GM23338 (cell line): ENCODE measurements around the gene MFSD6. TPM values are rescaled to one million over a fixed set of nuclear protein-coding genes. Genes with fewer than 3 reads are reported as not detected.

Experiments used
- ATAC-seq: fragments of 200-7000 bp; cut with Tn5 transposase; 3 replicates; pipeline ENCODE4 v1.9.1; 2020
- DNase-seq: peaks from one replicate; pipeline ENCODE4 v3.0.0-alpha.2; 2015; ENCODE audit warnings: low spot score
- H2AFZ ChIP-seq: fragments of 200-600 bp; sonication (generic); 2 replicates; pipeline ENCODE4 v1.8.0; 2016; ENCODE audit warnings: antibody characterized with exemption, mild to moderate bottlenecking, moderate library complexity
- H3F3A ChIP-seq: fragments of 200-600 bp; sonication (generic); replicated peaks from 2 replicates; pipeline ENCODE4 v1.8.0; 2017; ENCODE audit warnings: antibody characterized with exemption, mixed run types, low read depth
- H3K27ac ChIP-seq: fragments of 200-600 bp; sonication (generic); 2 replicates; pipeline ENCODE4 v1.6.1; 2016; ENCODE audit warnings: low read depth
- H3K27me3 ChIP-seq: fragments of 200-600 bp; sonication (generic); 2 replicates; pipeline ENCODE4 v1.8.0; 2016; ENCODE audit warnings: mild to moderate bottlenecking, mixed run types, moderate library complexity; ENCODE audit not compliant: insufficient read depth
- H3K36me3 ChIP-seq: fragments of 200-600 bp; sonication (generic); 2 replicates; pipeline ENCODE4 v1.8.0; 2016; ENCODE audit warnings: mild to moderate bottlenecking; ENCODE audit not compliant: insufficient read depth
- H3K4me1 ChIP-seq: fragments of 200-600 bp; sonication (generic); 2 replicates; pipeline ENCODE4 v1.8.0; 2016; ENCODE audit warnings: mild to moderate bottlenecking, moderate library complexity; ENCODE audit not compliant: insufficient read depth
- H3K4me2 ChIP-seq: fragments of 200-600 bp; sonication (generic); 2 replicates; pipeline ENCODE4 v1.7.1; 2017; ENCODE audit warnings: mixed run types
- H3K4me3 ChIP-seq: fragments of 200-600 bp; sonication (generic); 2 replicates; pipeline ENCODE4 v1.6.1; 2016; ENCODE audit warnings: mixed run types
- H3K79me2 ChIP-seq: fragments of 200-600 bp; sonication (generic); replicated peaks from 2 replicates; pipeline ENCODE4 v1.8.0; 2017; ENCODE audit warnings: mild to moderate bottlenecking; ENCODE audit not compliant: insufficient read depth
- H3K9me2 ChIP-seq: fragments of 200-600 bp; sonication (generic); 2 replicates; pipeline ENCODE4 v1.8.0; 2017; ENCODE audit not compliant: insufficient read depth
- H4K20me1 ChIP-seq: fragments of 200-600 bp; sonication (generic); replicated peaks from 2 replicates; pipeline ENCODE4 v1.8.0; 2017; ENCODE audit warnings: mild to moderate bottlenecking; ENCODE audit not compliant: insufficient read depth
- H3K27ac Mint-ChIP-seq: 2 replicates; pipeline ENCODE4 v1.8.0; 2020; ENCODE audit warnings: inconsistent platforms, mild to moderate bottlenecking, moderate library complexity, mixed read lengths
- H3K27me3 Mint-ChIP-seq: 3 replicates; pipeline ENCODE4 v1.8.0; 2022; ENCODE audit warnings: low read depth, mild to moderate bottlenecking, moderate library complexity, mixed read lengths, inconsistent platforms; ENCODE audit not compliant: insufficient read depth, poor library complexity
- H3K36me3 Mint-ChIP-seq: 3 replicates; pipeline ENCODE4 v1.8.0; 2021; ENCODE audit warnings: low read depth, mild to moderate bottlenecking, inconsistent platforms, moderate library complexity, mixed read lengths
- H3K4me1 Mint-ChIP-seq: 3 replicates; pipeline ENCODE4 v1.8.0; 2020; ENCODE audit warnings: mild to moderate bottlenecking, inconsistent platforms, mixed read lengths
- H3K4me3 Mint-ChIP-seq: 3 replicates; pipeline ENCODE4 v1.8.0; 2021; ENCODE audit warnings: moderate library complexity, mild to moderate bottlenecking, inconsistent platforms, mixed read lengths
- H3K9me3 Mint-ChIP-seq: 3 replicates; pipeline ENCODE4 v1.8.0; 2020; ENCODE audit warnings: moderate library complexity, mild to moderate bottlenecking, inconsistent platforms, mixed read lengths
- CREB1 ChIP-seq: fragments of 250-450 bp; sonication (Bioruptor Pico); IDR thresholded peaks from 2 replicates; pipeline ENCODE4 v1.5.0; 2020; ENCODE audit warnings: low read depth, mild to moderate bottlenecking, moderate library complexity
- CTCF ChIP-seq, 2 experiments: fragments of 200-600 bp in 1 of 2; sonication (generic) in 1 of 2; conservative IDR thresholded peaks; 2 replicates each; pipeline versions ENCODE4 v1.5.1 to v1.6.1; 2016 to 2017; ENCODE audit warnings: antibody characterized with exemption in 2 of 2, low read depth in 2 of 2, mild to moderate bottlenecking in 2 of 2, moderate library complexity in 1 of 2
- ETS1 ChIP-seq: IDR thresholded peaks from 2 replicates; pipeline ENCODE4 v1.6.1; 2016; ENCODE audit warnings: antibody characterized with exemption
- EZH2 ChIP-seq: fragments of 200-600 bp; sonication (generic); IDR thresholded peaks from one replicate; pipeline ENCODE4 v1.8.0; 2017; ENCODE audit warnings: antibody characterized with exemption, mild to moderate bottlenecking, low read depth; ENCODE audit not compliant: unreplicated experiment
- NANOG ChIP-seq: IDR thresholded peaks from 2 replicates; pipeline ENCODE4 v1.6.1; 2016; ENCODE audit warnings: antibody characterized with exemption, borderline replicate concordance
- REST ChIP-seq: IDR thresholded peaks from one replicate; pipeline ENCODE4 v1.6.1; 2018; ENCODE audit warnings: antibody characterized with exemption; ENCODE audit not compliant: unreplicated experiment
- ZNF114 ChIP-seq: fragments of 250-450 bp; sonication (Bioruptor Pico); IDR thresholded peaks from 2 replicates; pipeline ENCODE4 v1.5.0; 2020; ENCODE audit warnings: mild to moderate bottlenecking, moderate library complexity
- polyA plus RNA-seq: library from polyadenylated mRNA; unstranded; fragments of >200 nt; fragmentation: Nextera tagmentation; extraction: Ambion mirVana; gene quantifications from 2 replicates; pipeline ENCODE4 v1.2.1, GENCODE V29; 2016
- total RNA-seq: library from RNA; depleted of rRNA; stranded (reverse); fragments of >200 nt; shearing (Covaris generic); gene quantifications from 2 replicates; pipeline ENCODE4 v1.2.3, GENCODE V29; 2014

The MFSD6 gene
- total and polyA plus RNA-seq, 2 experiments from 2014 or later: 2.3 to 9.6 TPM

DNA sequence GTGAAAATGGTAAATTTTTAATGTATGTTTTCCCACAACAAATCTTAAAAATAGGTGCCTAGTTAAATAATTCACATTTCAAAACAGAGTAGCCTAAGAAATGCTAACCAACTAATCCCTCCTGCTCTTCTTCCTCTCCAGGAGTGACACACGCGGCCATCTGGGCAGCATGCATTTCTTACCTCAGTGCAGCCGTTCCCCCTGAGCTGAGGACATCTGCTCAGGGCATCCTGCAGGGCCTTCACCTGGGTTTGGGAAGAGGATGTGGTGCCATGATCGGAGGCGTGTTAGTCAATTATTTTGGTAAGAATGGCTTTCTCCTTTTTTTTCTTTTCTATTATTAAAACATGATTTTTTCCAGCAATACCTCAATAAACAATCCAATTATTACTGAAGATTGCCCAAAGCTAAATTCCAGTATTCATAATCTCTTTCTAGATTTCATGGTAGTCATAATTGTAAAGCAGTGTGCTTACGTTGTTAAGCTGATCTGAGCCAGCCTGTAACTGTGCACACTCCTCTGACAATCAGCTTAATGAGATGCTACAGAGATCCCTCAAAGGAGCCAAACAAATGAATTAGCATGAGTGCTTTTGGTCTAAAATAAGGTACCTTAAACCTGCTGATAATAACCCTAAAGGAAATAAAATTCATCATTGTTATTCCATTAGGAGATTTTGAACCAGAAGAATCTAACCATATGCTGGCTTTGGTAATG lies 80.5 kb downstream of the MFSD6 start (continued):
- TF ChIP-seq REST: no peak
- TF ChIP-seq EZH2: no peak

GRCh38 chr2:190489475-190489874 lies 81.3 kb downstream of the MFSD6 start:
- DNase-seq: no peak
- H3K27me3 Mint-ChIP-seq: peaks cover 7% of the 10 kb centered on the region
- Histone ChIP-seq H2AFZ (no peak overlapping the region), H3F3A (no peaks in the 10 kb centered on the region), H3K4me1 (peaks cover 11% of the 10 kb centered on the region), H3K36me3 (no peaks in the 10 kb centered on the region), H3K27me3 (no peaks in the 10 kb centered on the region), H3K79me2 (no peaks in the 10 kb centered on the region), H3K9me2 (no peaks in the 10 kb centered on the region), H3K4me3 (no peak overlapping the region), H3K27ac (no peak overlapping the region), H3K4me2 (peak overlapping the region; percentile 5), H4K20me1 (no peaks in the 10 kb centered on the region; the same call in 1 of the 2 replicates)
- H3K27ac Mint-ChIP-seq: no peak overlapping the region
- TF ChIP-seq CREB1: no peak
- peak; percentile 64; the same call in 1 of the 2 replicates for TF ChIP-seq NANOG
- H3K9me3 Mint-ChIP-seq: peaks cover 2% of the 10 kb centered on the region; the same call in 2 of the 3 replicates
- H3K4me1 Mint-ChIP-seq: peaks cover 16% of the 10 kb centered on the region
- peaks cover 15% of the 10 kb centered on the region; the same call in 2 of the 3 replicates for H3K36me3 Mint-ChIP-seq
- ATAC-seq: peak; percentile 34; the same call in 1 of the 3 replicates
- no peak overlapping the region for H3K4me3 Mint-ChIP-seq

GRCh38 chr2:190490502-190490901 lies 82.3 kb downstream of the MFSD6 start:
- Mint-ChIP-seq H3K36me3 (peaks cover 15% of the 10 kb centered on the region; the same call in 2 of the 3 replicates), H3K27ac (no peak overlapping the region)
- H3K27ac ChIP-seq: no peak overlapping the region

More at GRCh38 chr2:190490502-190490901, 82.3 kb downstream of the MFSD6 start:
- TF ChIP-seq CTCF (conservative IDR thresholded peaks at IDR 0.05; ENCODE audit: low read depth in 2 of 2): no peak
- no peak for TF ChIP-seq ETS1
- no peak for TF ChIP-seq ZNF114 (CRISPR knock-in tag)
- Mint-ChIP-seq H3K27me3 (peaks cover 9% of the 10 kb centered on the region), H3K4me1 (peaks cover 16% of the 10 kb centered on the region), H3K4me3 (no peak overlapping the region), H3K9me3 (peaks cover 2% of the 10 kb centered on the region; the same call in 2 of the 3 replicates)
- Histone ChIP-seq H3K27me3 (no peaks in the 10 kb centered on the region), H3K4me2 (no peak overlapping the region), H4K20me1 (no peaks in the 10 kb centered on the region; the same call in 1 of the 2 replicates), H3K4me1 (peaks cover 11% of the 10 kb centered on the region), H3F3A (no peaks in the 10 kb centered on the region), H3K79me2 (no peaks in the 10 kb centered on the region), H3K9me2 (no peaks in the 10 kb centered on the region), H3K36me3 (no peaks in the 10 kb centered on the region), H2AFZ (no peak overlapping the region), H3K4me3 (no peak overlapping the region)
- DNase-seq (no peak), ATAC-seq (no peak)
